H1 (cell line): ENCODE results near the gene ZDHHC11. TPM values are rescaled to one million over a fixed set of nuclear protein-coding genes. Genes with fewer than 3 reads are reported as not detected.

ENCODE experiments used
- CTCF ChIA-PET: fragments of 300-600 bp; sonication (Branson Sonifier 250); formaldehyde crosslinking; loops from one replicate; lab custom pipeline; 2021; ENCODE audit not compliant: partially characterized antibody; lab: Charles Lee
- POLR2A ChIA-PET: fragments of 300-600 bp; sonication (Branson Sonifier 250); formaldehyde crosslinking; loops from one replicate; lab custom pipeline; 2021; ENCODE audit warnings: inconsistent platforms; ENCODE audit not compliant: partially characterized antibody; lab: Charles Lee
- DNase-seq, 2 experiments: peaks; one replicate each; pipeline versions ENCODE4 v3.0.0 to v3.0.0-alpha.2; 2010 to 2022; ENCODE audit warnings: low spot score in 2 of 2, low read depth in 1 of 2, mixed read lengths in 1 of 2
- FAIRE-seq: peaks from 2 replicates; lab custom pipeline; 2011; peaks lifted over from hg19 to GRCh38; lab: Jason Lieb, UNC
- H2AFZ ChIP-seq: 2 replicates; pipeline ENCODE4 v1.8.1; 2012; ENCODE audit warnings: low read length, inconsistent platforms
- H2AK5ac ChIP-seq: 2 replicates; pipeline ENCODE4 v1.6.1; 2013; ENCODE audit warnings: low read depth, low read length
- H2BK120ac ChIP-seq: replicated peaks from 2 replicates; pipeline ENCODE3; 2013; ENCODE audit warnings: low read depth, low read length, inconsistent platforms
- H2BK12ac ChIP-seq: 2 replicates; pipeline ENCODE4 v1.6.1; 2013; ENCODE audit warnings: low read depth, low read length
- H2BK15ac ChIP-seq: 2 replicates; pipeline ENCODE4 v1.6.1; 2013; ENCODE audit warnings: low read length
- H2BK20ac ChIP-seq: 2 replicates; pipeline ENCODE4 v1.6.1; 2013; ENCODE audit warnings: low read length
- H2BK5ac ChIP-seq: 2 replicates; pipeline ENCODE4 v1.6.1; 2013; ENCODE audit warnings: low read depth, low read length
- H3K14ac ChIP-seq: 2 replicates; pipeline ENCODE4 v1.6.1; 2013; ENCODE audit warnings: inconsistent platforms; ENCODE audit not compliant: insufficient read length
- H3K18ac ChIP-seq: 2 replicates; pipeline ENCODE4 v1.6.1; 2013; ENCODE audit warnings: low read length; ENCODE audit errors: extremely low read depth
- H3K23ac ChIP-seq: 2 replicates; pipeline ENCODE4 v1.6.1; 2013; ENCODE audit warnings: inconsistent platforms; ENCODE audit not compliant: insufficient read length
- H3K23me2 ChIP-seq: 2 replicates; pipeline ENCODE4 v1.6.1; 2013; ENCODE audit warnings: low read depth, low read length
- H3K27ac ChIP-seq: 2 replicates; pipeline ENCODE4 v1.6.1; 2011; ENCODE audit warnings: low read depth, low read length, inconsistent platforms
- H3K27me3 ChIP-seq, 4 experiments: replicated peaks in 1 of 4; 1 replicate in 1 of 4; 2 replicates in 3 of 4; pipeline versions ENCODE4 v1.6.1 to v1.8.1; 2011 to 2013; ENCODE audit warnings: low read length in 3 of 4, mild to moderate bottlenecking in 3 of 4, inconsistent platforms in 2 of 4, mixed read lengths in 2 of 4, moderate library complexity in 1 of 4; ENCODE audit not compliant: control insufficient read depth in 3 of 4, insufficient read depth in 3 of 4; ENCODE audit errors: extremely low read depth in 1 of 4
- H3K36me3 ChIP-seq, 4 experiments: 2 replicates each; pipeline versions ENCODE4 v1.6.1 to v1.8.1; 2011 to 2013; ENCODE audit warnings: mild to moderate bottlenecking in 4 of 4, low read length in 3 of 4, moderate library complexity in 2 of 4, control low read depth in 1 of 4, inconsistent platforms in 1 of 4; ENCODE audit not compliant: insufficient read depth in 4 of 4, control insufficient read depth in 2 of 4
- H3K4ac ChIP-seq: replicated peaks from 2 replicates; pipeline ENCODE3; 2013; ENCODE audit warnings: low read length, low read depth, mixed read lengths, inconsistent platforms; ENCODE audit not compliant: insufficient read length
- H3K4me1 ChIP-seq, 4 experiments: replicated peaks in 1 of 4; 1 replicate in 1 of 4; 2 replicates in 3 of 4; pipeline versions ENCODE4 v1.6.1 to v1.8.1; 2011 to 2013; ENCODE audit warnings: low read length in 3 of 4, inconsistent platforms in 2 of 4, mixed read lengths in 1 of 4; ENCODE audit not compliant: insufficient read depth in 4 of 4, control insufficient read depth in 3 of 4
- H3K4me2 ChIP-seq, 2 experiments: 2 replicates each; pipeline versions ENCODE4 v1.6.1 to v1.8.1; 2011 to 2013; ENCODE audit warnings: low read depth in 2 of 2, low read length in 2 of 2, control low read depth in 1 of 2, inconsistent platforms in 1 of 2, mild to moderate bottlenecking in 1 of 2; ENCODE audit not compliant: insufficient read depth in 1 of 2
- H3K4me3 ChIP-seq, 4 experiments: fragments of 200-600, 300-600 bp in 1 of 4; sonication (generic), shearing (Covaris generic), sonication (Bioruptor Twin) in 1 of 4; 2 replicates each; pipeline versions ENCODE4 v1.5.1 to v1.8.1; 2011 to 2016; ENCODE audit warnings: low read length in 4 of 4, low read depth in 3 of 4, control low read depth in 2 of 4, inconsistent platforms in 2 of 4, mild to moderate bottlenecking in 2 of 4, mixed read lengths in 1 of 4, moderate library complexity in 1 of 4; ENCODE audit not compliant: insufficient read depth in 2 of 4; ENCODE audit errors: extremely low read depth in 1 of 4
- H3K56ac ChIP-seq: replicated peaks from 2 replicates; pipeline ENCODE3; 2013; ENCODE audit warnings: low read depth, mild to moderate bottlenecking, mixed read lengths, low read length, inconsistent platforms; ENCODE audit not compliant: insufficient read length
- H3K79me1 ChIP-seq: 2 replicates; pipeline ENCODE4 v1.6.1; 2013; ENCODE audit warnings: low read depth, low read length, control low read depth
- H3K79me2 ChIP-seq, 2 experiments: 2 replicates each; pipeline versions ENCODE4 v1.6.1 to v1.8.1; 2012 to 2013; ENCODE audit warnings: low read length in 2 of 2, mild to moderate bottlenecking in 2 of 2, inconsistent platforms in 1 of 2; ENCODE audit not compliant: insufficient read depth in 2 of 2, control insufficient read depth in 1 of 2
- H3K9ac ChIP-seq, 4 experiments: replicated peaks in 1 of 4; 1 replicate in 1 of 4; 2 replicates in 3 of 4; pipeline versions ENCODE4 v1.6.1 to v1.8.1; 2011 to 2013; ENCODE audit warnings: low read depth in 3 of 4, low read length in 3 of 4, control low read depth in 2 of 4, mild to moderate bottlenecking in 2 of 4, moderate library complexity in 2 of 4, inconsistent platforms in 1 of 4; ENCODE audit errors: extremely low read depth in 1 of 4
- H3K9me3 ChIP-seq, 2 experiments: 2 replicates each; pipeline versions ENCODE4 v1.6.1 to v1.8.1; 2012 to 2013; ENCODE audit warnings: mild to moderate bottlenecking in 2 of 2, moderate library complexity in 2 of 2, control low read depth in 1 of 2, inconsistent platforms in 1 of 2, low read depth in 1 of 2, low read length in 1 of 2, mixed read lengths in 1 of 2; ENCODE audit not compliant: insufficient read depth in 2 of 2
- H4K20me1 ChIP-seq, 2 experiments: replicated peaks in 1 of 2; 2 replicates each; pipeline versions ENCODE3 to v1.8.1; 2011 to 2013; ENCODE audit warnings: inconsistent platforms in 2 of 2, low read length in 2 of 2, mild to moderate bottlenecking in 1 of 2; ENCODE audit not compliant: insufficient read depth in 2 of 2, control insufficient read depth in 1 of 2
- H4K5ac ChIP-seq: 2 replicates; pipeline ENCODE4 v1.6.1; 2013; ENCODE audit warnings: low read length, low read depth, mixed read lengths, inconsistent platforms; ENCODE audit not compliant: insufficient read length
- H4K8ac ChIP-seq: 2 replicates; pipeline ENCODE4 v1.8.0; 2013; ENCODE audit warnings: mild to moderate bottlenecking, moderate library complexity, low read length, inconsistent platforms; ENCODE audit not compliant: insufficient read depth; ENCODE audit errors: extremely low read depth
- H4K91ac ChIP-seq: replicated peaks from 2 replicates; pipeline ENCODE3; 2013; ENCODE audit warnings: low read length, mixed read lengths, inconsistent platforms; ENCODE audit not compliant: insufficient read length
- EP300 ChIP-seq, 2 experiments: IDR thresholded peaks; 1 replicate in 1 of 2; 2 replicates in 1 of 2; pipeline ENCODE4 v1.6.1; 2011 to 2012; ENCODE audit warnings: low read depth in 2 of 2, low read length in 2 of 2, mild to moderate bottlenecking in 2 of 2, borderline replicate concordance in 1 of 2, inconsistent platforms in 1 of 2, moderate library complexity in 1 of 2
- NRF1 ChIP-seq: IDR thresholded peaks from 2 replicates; pipeline ENCODE4 v1.6.1; 2011; ENCODE audit warnings: mild to moderate bottlenecking, low read depth, low read length, improper control_type of control experiment
- WGBS, 2 experiments: shearing (Covaris generic) in 1 of 2; methylation state at CpG; one replicate each; pipeline versions ENCODE4 v1.1.6 to v1.1.7; 2013 to 2015; ENCODE audit warnings: low lambda C conversion rate in 2 of 2, mixed read lengths in 2 of 2, inconsistent platforms in 1 of 2, low coverage in 1 of 2, missing lambda C conversion rate in 1 of 2; ENCODE audit not compliant: insufficient replicate concordance in 2 of 2, insufficient coverage in 1 of 2, insufficient read length in 1 of 2; ENCODE audit errors: extremely low coverage in 1 of 2, missing lambda C conversion rate in 1 of 2; 5-methylcytosine and 5-hydroxymethylcytosine counted together
- polyA plus RNA-seq, 7 experiments: library from polyadenylated mRNA; depleted of rRNA in 3 of 7; stranded (reverse) in 5 of 7; unstranded in 2 of 7; fragments of >200 nt in 5 of 7; fragments of 200-250 nt in 2 of 7; gene quantifications; 1 replicate in 5 of 7; 2 replicates in 1 of 7; 4 replicates in 1 of 7; pipeline versions ENCODE4 v1.2.1 to v1.2.3, GENCODE V29; 2011 to 2013; ENCODE audit warnings: missing spikeins in 2 of 7, mixed read lengths in 2 of 7
- total RNA-seq: library from RNA; stranded (reverse); fragmentation: NEBNext Ultra II Directional; extraction: Animal tissue kit (Norgen Biotek cat#: 25700); gene quantifications from 2 replicates; pipeline ENCODE4 v1.2.1, GENCODE V29; 2021

The ZDHHC11 gene
- total and polyA plus RNA-seq, 2 of the 8 experiments (the other 6 are each of a cell fraction or from before 2014, with no cell fraction given) = 4.7 to 16.6 TPM

DNA sequence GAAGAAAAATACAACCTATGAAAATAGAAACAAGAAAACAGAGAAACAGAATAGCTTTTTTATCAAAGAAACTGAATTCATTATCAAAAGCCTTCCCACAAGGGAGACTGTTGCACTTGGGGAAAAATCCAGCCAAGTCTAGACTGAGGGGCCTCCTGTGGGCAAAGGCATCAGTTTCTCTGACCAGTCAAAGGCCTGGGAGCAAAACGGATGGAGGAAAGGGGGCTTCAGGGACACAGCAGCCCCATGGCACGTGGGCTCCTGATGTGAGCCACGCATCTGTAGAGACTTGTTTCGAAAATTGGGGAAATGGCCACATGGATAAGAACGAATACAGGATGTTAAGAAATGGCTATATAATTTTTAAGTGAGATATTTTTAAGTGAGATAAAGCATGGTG is 87.4 kb downstream of the ZDHHC11 start:
- no peak overlapping the region for H2AFZ ChIP-seq
- no peak overlapping the region for H2BK15ac ChIP-seq
- no peak overlapping the region for H2BK5ac ChIP-seq
- no peak overlapping the region for H3K4me2 ChIP-seq
- FAIRE-seq (no peak), DNase-seq (no peak)
- H3K23ac ChIP-seq = no peak overlapping the region
- no peak overlapping the region for H4K91ac ChIP-seq
- POLR2A ChIA-PET = no interaction called here
- H4K20me1 ChIP-seq = peaks cover 0 to under 1% of the 10 kb centered on the region in 2 experiments
- CTCF ChIA-PET = interaction anchor here (1.0 kb wide), 1 partner anchor 12 kb away, joined by 3 read pairs; no protein-coding TSS in a partner anchor
- peaks cover 2 to 24% of the 10 kb centered on the region in 2 experiments; a peak in 3 of 4 replicates for H3K9me3 ChIP-seq
- no peak overlapping the region for H3K18ac ChIP-seq
- no peak overlapping the region for H2BK120ac ChIP-seq
- H3K4ac ChIP-seq = no peak overlapping the region
- H3K36me3 ChIP-seq = no peaks in the 10 kb centered on the region
- H3K27ac ChIP-seq = no peak overlapping the region
- no peak overlapping the region for H2AK5ac ChIP-seq
- H4K8ac ChIP-seq = no peak overlapping the region
- H3K14ac ChIP-seq = no peak overlapping the region
- peaks cover 2% of the 10 kb centered on the region; the same call in 1 of the 2 replicates for H3K79me1 ChIP-seq
- H3K9ac ChIP-seq = no peak overlapping the region
- TF ChIP-seq NRF1 = no peak
- no peak for TF ChIP-seq EP300 (IDR thresholded peaks at IDR 0.05; ENCODE audit: borderline replicate concordance in 1 of 2, low read depth in 2 of 2, low read length in 2 of 2)
- no peaks in the 10 kb centered on the region; a peak in 1 of 7 replicates for H3K27me3 ChIP-seq
- no peak overlapping the region for H2BK12ac ChIP-seq
- H2BK20ac ChIP-seq = no peak overlapping the region
- no peaks in the 10 kb centered on the region for H3K23me2 ChIP-seq
- no peaks in the 10 kb centered on the region; a peak in 1 of 7 replicates for H3K4me1 ChIP-seq
- no peaks in the 10 kb centered on the region for H3K79me2 ChIP-seq
- H4K5ac ChIP-seq = no peak overlapping the region
- 77 to 100% methylated on average over 1 to 5 of the region's 5 CpGs for WGBS, 2 experiments
- no peak overlapping the region for H3K56ac ChIP-seq
- no peak overlapping the region for H3K4me3 ChIP-seq
